Uterus (tissue), 2 donors: Measurements from ENCODE around the gene CPPED1.

ENCODE experiments used
- CTCF ChIP-seq, 4 experiments: fragments of 200-600 bp in 2 of 4; fragments of 450-650 bp in 2 of 4; sonication (generic) in 2 of 4; IDR thresholded peaks; one replicate each; pipeline ENCODE4 v1.5.1; 2016 to 2019; ENCODE audit warnings: antibody characterized with exemption in 4 of 4, mild to moderate bottlenecking in 2 of 4, moderate library complexity in 1 of 4
- POLR2A ChIP-seq, 2 donors: fragments of 450-650 bp; IDR thresholded peaks; one replicate each; pipeline ENCODE4 v1.6.1; 2016; ENCODE audit warnings: antibody characterized with exemption in 2 of 2, mild to moderate bottlenecking in 1 of 2, moderate library complexity in 1 of 2

- no peak for TF ChIP-seq CTCF (IDR thresholded peaks at IDR 0.05)
- TF ChIP-seq POLR2A (IDR thresholded peaks at IDR 0.05) = no peak
Observed at GRCh38 chr16:12758670-12759558, 44.8 kb downstream of the CPPED1 start.
